ENCODE data around the gene SLC22A23. TPM values are rescaled to one million over a fixed set of nuclear protein-coding genes. Genes with fewer than 3 reads are reported as not detected.

SLC22A23 gene
- total RNA-seq, 4 donors from 2014 or later: 9.0 to 25.1 (median 13.9) TPM

- no peak for TF ChIP-seq CTCF (IDR thresholded peaks at IDR 0.05; ENCODE audit: low read depth)
These were observed 142.7 kb downstream of the SLC22A23 start for GRCh38 chr6:3314176-3314575.

DNA sequence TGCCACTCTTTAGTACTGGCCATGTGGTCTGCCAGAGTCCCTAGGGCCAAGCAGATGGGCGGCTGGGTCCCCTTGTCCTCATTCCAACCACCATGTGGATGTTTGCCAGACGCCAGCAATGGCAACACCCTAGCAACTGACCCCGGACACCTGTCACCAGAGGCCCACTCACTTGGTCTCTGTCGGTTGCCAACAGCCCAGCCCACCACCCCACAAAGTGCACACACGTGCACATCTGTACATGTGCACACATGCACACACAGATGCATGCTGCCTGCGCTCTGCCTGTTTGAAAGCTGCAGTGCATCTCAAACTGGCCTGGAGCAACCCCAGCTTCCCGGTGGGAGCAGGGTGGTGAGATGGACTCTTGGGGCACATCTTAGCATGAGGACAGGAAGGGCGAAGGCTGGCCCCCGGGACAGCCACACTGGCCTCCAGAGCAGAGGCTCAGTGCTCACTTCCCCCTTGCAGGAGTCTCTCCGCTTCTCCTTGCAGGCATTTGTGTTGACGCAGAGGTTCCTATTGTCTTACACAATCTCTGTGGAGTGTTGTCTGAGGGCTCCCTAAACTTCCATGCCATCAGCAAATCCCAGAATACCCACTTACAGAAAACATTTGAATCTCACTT is 144.1 kb downstream of the SLC22A23 start:
- no peak for TF ChIP-seq CTCF (IDR thresholded peaks at IDR 0.05; ENCODE audit: low read depth)

GRCh38 chr6:3311826-3312225 is 145.0 kb downstream of the SLC22A23 start:
- TF ChIP-seq CTCF (IDR thresholded peaks at IDR 0.05; ENCODE audit: low read depth): no peak

DNA sequence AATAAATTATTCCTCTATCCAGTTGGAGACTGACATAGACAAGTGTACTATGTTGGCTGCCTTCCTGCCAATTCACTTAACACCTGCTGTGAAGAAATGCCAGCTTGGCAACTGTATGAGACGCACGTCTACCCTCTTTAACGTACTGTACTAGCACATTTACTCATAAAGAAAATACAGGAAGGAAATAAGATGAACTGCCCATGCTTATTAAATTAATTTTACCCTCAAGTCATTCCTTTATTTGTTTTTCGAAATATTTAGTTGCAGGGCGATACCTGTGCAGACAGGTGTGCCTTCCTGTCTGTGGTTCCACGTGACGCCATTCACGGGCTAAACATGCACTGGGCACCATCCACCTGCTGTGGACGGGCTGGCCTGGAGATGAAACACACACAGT is 146.1 kb downstream of the SLC22A23 start:
- no peak for TF ChIP-seq CTCF (IDR thresholded peaks at IDR 0.05; ENCODE audit: low read depth)

DNA sequence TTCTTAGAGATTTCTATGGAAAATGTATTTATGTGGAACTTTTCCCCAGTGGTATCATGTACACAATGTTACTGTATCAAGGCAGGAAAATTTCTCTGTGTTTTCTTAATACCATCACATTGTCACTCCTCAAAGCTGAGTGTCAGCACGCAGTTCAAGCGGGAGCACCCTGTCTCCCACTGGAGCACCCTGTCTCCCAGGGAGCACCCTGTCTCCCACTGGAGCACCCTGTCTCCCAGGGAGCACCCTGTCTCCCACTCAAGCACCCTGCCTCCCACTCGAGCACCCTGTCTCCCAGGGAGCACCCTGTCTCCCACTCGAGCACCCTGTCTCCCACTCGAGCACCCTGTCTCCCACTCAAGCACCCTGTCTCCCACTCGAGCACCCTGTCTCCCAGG is 146.8 kb downstream of the SLC22A23 start:
- no peak for TF ChIP-seq CTCF (IDR thresholded peaks at IDR 0.05; ENCODE audit: low read depth)

GRCh38 chr6:3309391-3310050 is 147.3 kb downstream of the SLC22A23 start:
- no peak for TF ChIP-seq CTCF (IDR thresholded peaks at IDR 0.05; ENCODE audit: low read depth)

DNA sequence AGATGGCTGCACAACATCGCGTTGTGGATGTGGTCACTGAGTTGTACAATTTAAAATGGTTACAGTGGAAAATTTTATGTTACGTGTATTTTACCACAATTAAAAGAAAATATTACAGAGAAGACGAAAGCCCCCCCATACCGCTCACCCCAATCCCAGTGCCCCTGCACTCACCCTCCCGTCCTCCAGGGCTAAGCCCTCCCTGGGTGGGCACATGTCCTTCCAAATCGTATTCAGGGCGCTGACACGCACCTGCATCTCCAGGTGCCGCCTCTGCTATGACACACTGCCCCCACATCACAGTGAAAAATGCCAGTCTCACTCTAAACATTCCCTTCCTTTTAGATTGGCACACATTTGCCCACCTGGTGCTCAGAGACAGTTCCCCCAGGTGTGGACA is 148.7 kb downstream of the SLC22A23 start:
- TF ChIP-seq CTCF (IDR thresholded peaks at IDR 0.05; ENCODE audit: low read depth): no peak
